ENCODE data around the gene EPHB4.

The EPHB4 gene

GRCh38 chr7:100827330-100828226 lies at the start of gene EPHB4:
Gene EPHB4 (minus strand): TSS chr7:100827523. CDS start chr7:100827030, 493 bp downstream.
- in situ Hi-C loops (cut with MboI; ENCODE audit: low pct_unique_long_range_greater_than_20kb, low sequenced_read_pairs, unreplicated experiment), result no loop called here
- DNase-seq (ENCODE audit: low spot score), result peak; percentile 42

DNA sequence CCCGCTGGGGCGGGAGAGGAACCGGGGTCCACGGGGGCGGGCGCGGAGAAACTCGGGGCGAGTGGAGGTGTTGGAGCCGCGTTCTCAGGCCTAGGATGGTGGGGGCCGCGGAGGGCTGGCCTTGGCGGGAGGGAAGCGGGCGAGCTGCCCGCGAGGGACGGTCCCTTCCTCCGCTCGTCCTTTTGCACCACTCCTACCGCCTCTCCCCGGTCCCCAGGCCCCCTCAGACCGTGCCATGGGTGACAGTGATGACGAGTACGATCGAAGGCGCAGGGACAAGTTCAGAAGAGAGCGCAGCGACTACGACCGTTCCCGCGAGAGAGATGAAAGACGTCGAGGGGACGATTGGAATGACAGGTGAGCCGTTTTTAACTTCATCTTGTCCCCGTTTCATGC lies 48.0 kb upstream of the EPHB4 start:
- in situ Hi-C loops (cut with MboI; ENCODE audit: low pct_unique_long_range_greater_than_20kb, low sequenced_read_pairs, unreplicated experiment), result no loop called here

More at GRCh38 chr7:100827330-100828226, at the start of gene EPHB4:
- TF ChIP-seq CTCF (IDR thresholded peaks at IDR 0.05; ENCODE audit: extremely low read depth, insufficient read depth, missing control alignments), result no peak

GRCh38 chr7:100874577-100875355 lies 47.4 kb upstream of the EPHB4 start, which contains the start of gene SRRT:
Gene SRRT (plus strand): TSS chr7:100875103. CDS start chr7:100875591, 488 bp downstream.
- DNase-seq (ENCODE audit: low spot score), result peak; percentile 99
- in situ Hi-C loops (cut with MboI; ENCODE audit: low pct_unique_long_range_greater_than_20kb, low sequenced_read_pairs, unreplicated experiment), result no loop called here
- TF ChIP-seq CTCF (IDR thresholded peaks at IDR 0.05; ENCODE audit: extremely low read depth, insufficient read depth, missing control alignments), result no peak

More for the DNA sequence above, 48.0 kb upstream of the EPHB4 start:
- no peak for TF ChIP-seq CTCF (IDR thresholded peaks at IDR 0.05; ENCODE audit: extremely low read depth, insufficient read depth, missing control alignments)
- DNase-seq (ENCODE audit: low spot score), result peak; percentile 64

DNA sequence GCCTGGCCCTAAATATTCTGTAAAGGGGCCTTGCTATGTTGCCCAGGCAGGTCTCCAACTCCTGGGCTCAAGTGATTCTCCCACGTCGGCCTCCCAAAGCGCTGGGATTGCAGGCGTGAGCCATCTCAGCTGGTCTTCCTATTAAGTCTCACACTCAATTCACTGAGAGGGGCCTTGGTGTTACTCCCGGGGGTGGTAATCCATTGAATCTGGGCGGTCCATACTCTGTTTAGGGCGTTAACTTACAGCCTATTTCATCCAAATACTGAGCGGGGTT lies 46.9 kb upstream of the EPHB4 start:
- in situ Hi-C loops (cut with MboI; ENCODE audit: low pct_unique_long_range_greater_than_20kb, low sequenced_read_pairs, unreplicated experiment), result no loop called here
- no peak for TF ChIP-seq CTCF (IDR thresholded peaks at IDR 0.05; ENCODE audit: extremely low read depth, insufficient read depth, missing control alignments)
- DNase-seq (ENCODE audit: low spot score), result no peak

DNA sequence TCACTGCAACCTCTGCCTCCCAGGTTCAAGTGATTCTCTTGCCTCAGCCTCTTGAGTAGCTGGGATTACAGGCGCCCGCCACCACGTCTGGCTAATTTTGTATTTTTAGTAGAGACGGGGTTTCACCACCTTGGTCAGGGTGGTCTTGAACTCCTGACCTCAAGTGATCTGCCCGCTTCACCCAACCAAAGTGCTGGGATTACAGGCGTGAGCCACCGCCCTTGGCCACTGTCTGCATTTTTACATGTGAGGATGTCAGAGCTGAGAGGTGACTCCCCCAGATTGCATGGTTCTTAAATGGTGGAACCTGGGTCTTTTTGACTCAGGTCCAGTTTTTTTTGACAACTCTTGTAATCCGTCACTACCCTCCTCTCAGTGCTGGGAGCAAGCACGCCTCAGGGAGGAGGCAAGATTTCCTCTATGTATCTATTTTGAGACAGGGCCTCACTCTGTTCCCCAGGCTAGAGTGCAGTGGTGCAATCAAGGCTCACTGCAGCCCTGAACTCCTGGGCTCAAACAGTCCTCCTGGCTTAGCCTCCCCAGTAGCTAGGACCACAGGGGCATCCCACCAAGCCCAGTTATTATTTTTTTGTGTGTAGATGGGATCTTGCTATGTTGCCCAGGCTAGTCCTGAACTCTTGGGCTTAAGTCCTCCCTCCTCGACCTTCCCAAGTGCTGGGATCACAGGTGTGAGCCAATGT lies 46.4 kb upstream of the EPHB4 start:
- in situ Hi-C loops (cut with MboI; ENCODE audit: low pct_unique_long_range_greater_than_20kb, low sequenced_read_pairs, unreplicated experiment), result no loop called here
- DNase-seq (ENCODE audit: low spot score), result no peak
- no peak for TF ChIP-seq CTCF (IDR thresholded peaks at IDR 0.05; ENCODE audit: extremely low read depth, insufficient read depth, missing control alignments)

GRCh38 chr7:100867776-100868485 lies 40.6 kb upstream of the EPHB4 start:
- no peak for TF ChIP-seq CTCF (IDR thresholded peaks at IDR 0.05; ENCODE audit: extremely low read depth, insufficient read depth, missing control alignments)
- in situ Hi-C loops (cut with MboI; ENCODE audit: low pct_unique_long_range_greater_than_20kb, low sequenced_read_pairs, unreplicated experiment), result no loop called here
- no peak for DNase-seq (ENCODE audit: low spot score)
